ENCODE results near the gene R3HDM2.

GRCh38 chr12:57473886-57474285 is 43.0 kb upstream of the R3HDM2 start:
- TF ChIP-seq CTCF (conservative IDR thresholded peaks at IDR 0.05; ENCODE audit: low read length) (no peak), EZH2phosphoT487 (IDR thresholded peaks at IDR 0.05; ENCODE audit: borderline replicate concordance, low read depth, low read length) (no peak)
